PC-3 (cell line): ENCODE results near the gene SPATA20. TPM values are rescaled to one million over a fixed set of nuclear protein-coding genes. Genes with fewer than 3 reads are reported as not detected.

ENCODE experiments used
- ATAC-seq: fragments of 200-7000 bp; cut with Tn5 transposase; 2 replicates; pipeline ENCODE4 v1.9.1; 2020; ENCODE audit warnings: mild to moderate bottlenecking, moderate library complexity
- BruUV-seq: library from RNA; stranded (reverse); fragments of 400-500 nt; replicated peaks from 2 replicates; lab custom pipeline; 2021; lab: Mats Ljungman, UMichigan
- CTCF ChIA-PET: fragments of 300-600 bp; sonication (Branson Sonifier 250); formaldehyde crosslinking; loops from one replicate; lab custom pipeline; 2022; ENCODE audit warnings: antibody characterized with exemption; lab: Charles Lee
- POLR2A ChIA-PET: fragments of 300-600 bp; sonication (Branson Sonifier 250); formaldehyde crosslinking; loops from one replicate; lab custom pipeline; 2022; ENCODE audit warnings: antibody characterized with exemption; ENCODE audit not compliant: unreplicated experiment; lab: Charles Lee
- DNase-seq: peaks from one replicate; pipeline ENCODE4 v3.0.0-alpha.2; 2015
- H2AFZ ChIP-seq: fragments of 300-600 bp; sonication (generic); 2 replicates; pipeline ENCODE4 v1.6.0; 2016; ENCODE audit warnings: antibody characterized with exemption, low read length
- H3F3A ChIP-seq: fragments of 300-600 bp; sonication (generic); one replicate; pipeline ENCODE4 v1.6.0; 2017; ENCODE audit warnings: antibody characterized with exemption, low read length, control low read depth, mild to moderate bottlenecking; ENCODE audit not compliant: unreplicated experiment
- H3K27ac ChIP-seq: fragments of 300-600 bp; sonication (generic); 2 replicates; pipeline ENCODE4 v1.5.1; 2016; ENCODE audit warnings: mild to moderate bottlenecking, low read length
- H3K27me3 ChIP-seq: fragments of 300-600 bp; sonication (generic); 2 replicates; pipeline ENCODE4 v1.6.1; 2016; ENCODE audit warnings: low read length, mixed read lengths
- H3K36me3 ChIP-seq: fragments of 300-600 bp; sonication (generic); 2 replicates; pipeline ENCODE4 v1.6.1; 2016; ENCODE audit warnings: low read depth, mixed run types, low read length, mixed read lengths
- H3K4me1 ChIP-seq: fragments of 300-600 bp; sonication (generic); 2 replicates; pipeline ENCODE4 v1.5.1; 2016; ENCODE audit warnings: low read length; ENCODE audit not compliant: insufficient read depth
- H3K4me2 ChIP-seq: fragments of 300-600 bp; sonication (generic); 2 replicates; pipeline ENCODE4 v1.6.0; 2016; ENCODE audit warnings: low read length
- H3K4me3 ChIP-seq: fragments of 300-600 bp; sonication (generic); 2 replicates; pipeline ENCODE4 v1.5.1; 2016; ENCODE audit warnings: mild to moderate bottlenecking, low read length, mixed read lengths
- H3K79me2 ChIP-seq: fragments of 300-600 bp; sonication (generic); 2 replicates; pipeline ENCODE4 v1.6.1; 2017; ENCODE audit warnings: low read length, mixed read lengths
- H3K9ac ChIP-seq: fragments of 300-600 bp; sonication (generic); 2 replicates; pipeline ENCODE4 v1.6.0; 2016; ENCODE audit warnings: mild to moderate bottlenecking, low read length
- H3K9me2 ChIP-seq: fragments of 300-600 bp; sonication (generic); replicated peaks from 2 replicates; pipeline ENCODE4 v1.6.1; 2016; ENCODE audit warnings: mixed run types, low read length, mixed read lengths
- H3K9me3 ChIP-seq: fragments of 300-600 bp; sonication (generic); 2 replicates; pipeline ENCODE4 v1.6.1; 2016; ENCODE audit warnings: low read length, mixed read lengths
- H4K20me1 ChIP-seq: fragments of 300-600 bp; sonication (generic); 2 replicates; pipeline ENCODE4 v1.6.1; 2016; ENCODE audit warnings: low read length, mixed read lengths
- CTCF ChIP-seq: fragments of 300-600 bp; sonication (generic); conservative IDR thresholded peaks from 2 replicates; pipeline ENCODE4 v1.5.1; 2017; ENCODE audit warnings: antibody characterized with exemption, low read depth, mild to moderate bottlenecking, low read length
- EZH2 ChIP-seq: fragments of 300-600 bp; sonication (generic); IDR thresholded peaks from one replicate; pipeline ENCODE4 v1.6.1; 2017; ENCODE audit warnings: antibody characterized with exemption, mild to moderate bottlenecking, low read length; ENCODE audit not compliant: unreplicated experiment
- EZH2phosphoT487 ChIP-seq: fragments of 300-600 bp; sonication (generic); IDR thresholded peaks from 2 replicates; pipeline ENCODE4 v1.6.1; 2018; ENCODE audit warnings: mild to moderate bottlenecking, antibody characterized with exemption, low read length, borderline replicate concordance
- intact Hi-C: fragments of 100-400 bp; cut with micrococcal nuclease; formaldehyde crosslinking; loops from 2 replicates; pipeline ENCODE4 v1.9.0; 2023
- total RNA-seq: library from RNA; depleted of rRNA; stranded (reverse); fragments of >200 nt; gene quantifications from 2 replicates; pipeline ENCODE4 v1.2.3, GENCODE V29; 2014

Gene SPATA20
- total RNA-seq, 1 experiment from 2014 or later, result 115 TPM

- BruUV-seq, result no TSS peak
- Histone ChIP-seq H3K4me2 (no peak overlapping the region), H3K4me1 (no peaks in the 10 kb centered on the region), H3K9ac (no peak overlapping the region), H3K36me3 (no peaks in the 10 kb centered on the region), H3K27ac (no peak overlapping the region), H3F3A (no peaks in the 10 kb centered on the region), H4K20me1 (no peaks in the 10 kb centered on the region), H3K9me3 (no peaks in the 10 kb centered on the region), H3K79me2 (no peaks in the 10 kb centered on the region), H3K9me2 (no peaks in the 10 kb centered on the region), H3K4me3 (no peak overlapping the region), H2AFZ (no peak overlapping the region), H3K27me3 (peaks cover under 1% of the 10 kb centered on the region; the same call in 1 of the 2 replicates)
- CTCF ChIA-PET, result no interaction called here
- no peak for DNase-seq
- intact Hi-C loops, result no loop called here
- no peak for TF ChIP-seq CTCF
- no peak for TF ChIP-seq EZH2
- no peak for TF ChIP-seq EZH2phosphoT487
- POLR2A ChIA-PET, result no interaction called here
- ATAC-seq, result no peak
Observed at GRCh38 chr17:50571681-50572080, 24.7 kb downstream of the SPATA20 start.

- Histone ChIP-seq H3K4me3 (no peak overlapping the region), H3K36me3 (no peaks in the 10 kb centered on the region), H3K27ac (no peak overlapping the region), H3K4me2 (no peak overlapping the region), H3K9ac (no peak overlapping the region), H3K4me1 (no peaks in the 10 kb centered on the region), H2AFZ (no peak overlapping the region), H3K27me3 (no peaks in the 10 kb centered on the region), H3K79me2 (no peaks in the 10 kb centered on the region), H3K9me2 (no peaks in the 10 kb centered on the region), H4K20me1 (no peaks in the 10 kb centered on the region), H3F3A (no peaks in the 10 kb centered on the region), H3K9me3 (no peaks in the 10 kb centered on the region)
- intact Hi-C loops, result no loop called here
- ATAC-seq (no peak), DNase-seq (no peak)
- ChIA-PET CTCF (no interaction called here), POLR2A (no interaction called here)
- no peak for TF ChIP-seq EZH2
- TF ChIP-seq CTCF, result no peak
- TF ChIP-seq EZH2phosphoT487, result no peak
- no TSS peak for BruUV-seq
Observed at GRCh38 chr17:50572541-50572940, 25.6 kb downstream of the SPATA20 start.

- no peaks in the 10 kb centered on the region for H3K27me3 ChIP-seq
- H2AFZ ChIP-seq, result no peak overlapping the region
- intact Hi-C loops, result no loop called here
- no peaks in the 10 kb centered on the region for H3K9me3 ChIP-seq
- no peaks in the 10 kb centered on the region for H4K20me1 ChIP-seq
- ATAC-seq (no peak), DNase-seq (no peak)
- CTCF ChIA-PET, result interaction anchor here (0.6 kb wide), 1 partner anchor 13 kb away, joined by 3 read pairs; the partner anchor contains the start of gene CACNA1G
- BruUV-seq, result no TSS peak
- no peaks in the 10 kb centered on the region for H3F3A ChIP-seq
- no peak overlapping the region for H3K9ac ChIP-seq
- no peaks in the 10 kb centered on the region for H3K36me3 ChIP-seq
- no peak overlapping the region for H3K4me3 ChIP-seq
- H3K4me2 ChIP-seq, result no peak overlapping the region
- H3K79me2 ChIP-seq, result no peaks in the 10 kb centered on the region
- no peak overlapping the region for H3K27ac ChIP-seq
- no peaks in the 10 kb centered on the region for H3K9me2 ChIP-seq
- POLR2A ChIA-PET, result interaction anchor here (0.6 kb wide), 2 partner anchors 271 to 919 kb away, joined by 3 to 7 read pairs; no protein-coding TSS in a partner anchor
- no peaks in the 10 kb centered on the region for H3K4me1 ChIP-seq
- TF ChIP-seq EZH2phosphoT487, result no peak
- no peak for TF ChIP-seq EZH2
- no peak for TF ChIP-seq CTCF
Observed at GRCh38 chr17:50573866-50574611, 27.1 kb downstream of the SPATA20 start.
